Tibial nerve (tissue), 4 donors: ENCODE measurements around the gene ASMTL. TPM values are rescaled to one million over a fixed set of nuclear protein-coding genes. Genes with fewer than 3 reads are reported as not detected.
A peak's percentile ranks its signal among the peaks of the same experiment; 100 is the strongest.
"Not testable (repeated sequence)": the region's sequence is repeated elsewhere in the genome, so short reads cannot be mapped to it uniquely, and the experiment has no call there.

Experiments used
- DNase-seq, 2 donors: peaks; one replicate each; pipeline ENCODE4 v3.0.0-alpha.2; 2019; ENCODE audit warnings: low spot score in 2 of 2
- H3K27ac ChIP-seq, 4 donors: fragments of 200-600 bp; sonication (generic) in 3 of 4; one replicate each; pipeline ENCODE4 v1.5.1; 2017 to 2019; ENCODE audit warnings: mild to moderate bottlenecking in 1 of 4
- H3K27me3 ChIP-seq, 2 donors: fragments of 200-600 bp; sonication (generic) in 1 of 2; one replicate each; pipeline versions ENCODE4 v1.5.1 to v1.6.0; 2017 to 2019
- H3K36me3 ChIP-seq, 3 donors: fragments of 200-600 bp; sonication (generic); one replicate each; pipeline ENCODE4 v1.5.1; 2018 to 2019
- H3K4me1 ChIP-seq, 4 donors: fragments of 200-600 bp; sonication (generic) in 3 of 4; one replicate each; pipeline ENCODE4 v1.5.1; 2017 to 2019
- H3K4me3 ChIP-seq, 4 donors: fragments of 200-600 bp; sonication (generic) in 3 of 4; one replicate each; pipeline ENCODE4 v1.5.1; 2017 to 2019; ENCODE audit warnings: mild to moderate bottlenecking in 1 of 4, moderate library complexity in 1 of 4
- H3K9me3 ChIP-seq, 4 donors: fragments of 200-600 bp; sonication (generic) in 3 of 4; one replicate each; pipeline ENCODE4 v1.5.1; 2017 to 2019
- EP300 ChIP-seq, 2 donors: sonication (generic); formaldehyde crosslinking; IDR thresholded peaks; one replicate each; pipeline ENCODE4 v1.6.1; 2017; ENCODE audit warnings: antibody characterized with exemption in 2 of 2, mild to moderate bottlenecking in 1 of 2
- POLR2A ChIP-seq, 2 donors: fragments of 450-650 bp; IDR thresholded peaks; one replicate each; pipeline ENCODE4 v1.6.1; 2017; ENCODE audit warnings: antibody characterized with exemption in 2 of 2, mild to moderate bottlenecking in 2 of 2, moderate library complexity in 2 of 2
- WGBS, 2 donors: methylation state at CpG; one replicate each; pipeline ENCODE4 v1.1.5; 2018; 5-methylcytosine and 5-hydroxymethylcytosine counted together
- total RNA-seq, 4 donors: library from RNA; depleted of rRNA; stranded (reverse); fragments of >200 nt; gene quantifications; one replicate each; pipeline ENCODE4 v1.1.0, GENCODE V29; 2016
- TF ChIP-seq, protein P1 (sequence below), 5 experiments: fragments of 200-600 bp in 3 of 5; fragments of 450-650 bp in 2 of 5; sonication (generic) in 3 of 5; IDR thresholded peaks; one replicate each; pipeline ENCODE4 v1.5.1; 2016 to 2019; ENCODE audit warnings: antibody characterized with exemption in 5 of 5, mild to moderate bottlenecking in 3 of 5, moderate library complexity in 2 of 5

The ASMTL gene
- total RNA-seq, 4 donors from 2014 or later = 25.1 to 47.2 (median 43.3) TPM

DNA sequence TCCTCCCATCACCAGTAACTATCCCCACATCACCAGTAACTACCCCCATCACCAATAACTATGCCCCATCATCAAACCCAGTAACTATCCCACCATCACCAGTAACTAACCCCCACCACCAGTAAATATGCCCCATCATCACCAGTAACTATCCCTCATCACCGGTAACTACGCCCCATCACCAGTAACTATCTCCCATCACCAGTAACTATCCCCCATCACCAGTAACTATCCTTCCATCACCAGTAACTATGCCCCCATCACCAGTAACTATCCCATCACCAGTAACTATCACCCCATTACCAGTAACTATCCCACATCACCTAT lies 2.9 kb downstream of the ASMTL start:
- no peak for TF ChIP-seq EP300 (IDR thresholded peaks at IDR 0.05)
- no peak for TF ChIP-seq POLR2A (IDR thresholded peaks at IDR 0.05)
- TF ChIP-seq, protein P1, sequence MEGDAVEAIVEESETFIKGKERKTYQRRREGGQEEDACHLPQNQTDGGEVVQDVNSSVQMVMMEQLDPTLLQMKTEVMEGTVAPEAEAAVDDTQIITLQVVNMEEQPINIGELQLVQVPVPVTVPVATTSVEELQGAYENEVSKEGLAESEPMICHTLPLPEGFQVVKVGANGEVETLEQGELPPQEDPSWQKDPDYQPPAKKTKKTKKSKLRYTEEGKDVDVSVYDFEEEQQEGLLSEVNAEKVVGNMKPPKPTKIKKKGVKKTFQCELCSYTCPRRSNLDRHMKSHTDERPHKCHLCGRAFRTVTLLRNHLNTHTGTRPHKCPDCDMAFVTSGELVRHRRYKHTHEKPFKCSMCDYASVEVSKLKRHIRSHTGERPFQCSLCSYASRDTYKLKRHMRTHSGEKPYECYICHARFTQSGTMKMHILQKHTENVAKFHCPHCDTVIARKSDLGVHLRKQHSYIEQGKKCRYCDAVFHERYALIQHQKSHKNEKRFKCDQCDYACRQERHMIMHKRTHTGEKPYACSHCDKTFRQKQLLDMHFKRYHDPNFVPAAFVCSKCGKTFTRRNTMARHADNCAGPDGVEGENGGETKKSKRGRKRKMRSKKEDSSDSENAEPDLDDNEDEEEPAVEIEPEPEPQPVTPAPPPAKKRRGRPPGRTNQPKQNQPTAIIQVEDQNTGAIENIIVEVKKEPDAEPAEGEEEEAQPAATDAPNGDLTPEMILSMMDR (IDR thresholded peaks at IDR 0.05) = no peak
- peaks cover 0 to 30% (median 16%) of the 10 kb centered on the region in 4 donors for H3K4me1 ChIP-seq
- WGBS, 2 donors = 94 to 98% methylated on average over 2 of the region's 2 CpGs
- H3K36me3 ChIP-seq = peaks cover 0 to 24% (median 0%) of the 10 kb centered on the region in 3 donors
- no peak overlapping the region for H3K27ac ChIP-seq
- no peaks in the 10 kb centered on the region for H3K27me3 ChIP-seq
- no peaks in the 10 kb centered on the region for H3K9me3 ChIP-seq
- no peak for DNase-seq
- no peak overlapping the region for H3K4me3 ChIP-seq

- Histone ChIP-seq H3K9me3 (no peaks in the 10 kb centered on the region), H3K27me3 (no peaks in the 10 kb centered on the region), H3K4me1 (peaks cover 0 to 26% (median 14%) of the 10 kb centered on the region in 4 donors), H3K27ac (no peak overlapping the region), H3K4me3 (no peak overlapping the region), H3K36me3 (peaks cover 0 to 29% (median 0%) of the 10 kb centered on the region in 3 donors)
- WGBS, 2 donors = 90 to 91% methylated on average over 9 of the region's 9 CpGs
- TF ChIP-seq POLR2A (IDR thresholded peaks at IDR 0.05) = no peak
- TF ChIP-seq, protein P1 (IDR thresholded peaks at IDR 0.05) = no peak
- no peak for TF ChIP-seq EP300 (IDR thresholded peaks at IDR 0.05)
- peak in 1 of 2 donors; percentile 3 for DNase-seq
Observed at GRCh38 chrX:1449036-1449822, 3.5 kb downstream of the ASMTL start.

- not testable (repeated sequence) for H3K9me3 ChIP-seq, H3K27me3 ChIP-seq, H3K27ac ChIP-seq, H3K4me3 ChIP-seq
- Histone ChIP-seq H3K36me3 (peaks cover 0 to 29% (median 0%) of the 10 kb centered on the region in 3 donors), H3K4me1 (peaks cover 0 to 22% (median 13%) of the 10 kb centered on the region in 4 donors)
- 97 to 100% methylated on average over 5 of the region's 5 CpGs for WGBS, 2 donors
- peak in 1 of 2 donors; percentile 1 for DNase-seq
Observed at GRCh38 chrX:1448573-1449001, 4.1 kb downstream of the ASMTL start.

GRCh38 chrX:1447969-1448572 lies 4.6 kb downstream of the ASMTL start:
- not testable (repeated sequence) for H3K27ac ChIP-seq, H3K27me3 ChIP-seq, H3K9me3 ChIP-seq, H3K4me3 ChIP-seq
- H3K4me1 ChIP-seq = peaks cover 0 to 22% (median 13%) of the 10 kb centered on the region in 4 donors
- WGBS, 2 donors = 92% methylated on average over 8 of the region's 8 CpGs
- H3K36me3 ChIP-seq = peaks cover 0 to 29% (median 0%) of the 10 kb centered on the region in 3 donors
- DNase-seq = peak in 1 of 2 donors; percentile 3

- not testable (repeated sequence) for H3K27me3 ChIP-seq, H3K9me3 ChIP-seq, H3K27ac ChIP-seq, H3K4me3 ChIP-seq
- H3K4me1 ChIP-seq = peaks cover 0 to 22% (median 13%) of the 10 kb centered on the region in 4 donors
- WGBS, 2 donors = 90 to 92% methylated on average over 13 of the region's 13 CpGs
- H3K36me3 ChIP-seq = peaks cover 0 to 34% (median 0%) of the 10 kb centered on the region in 3 donors
- peak; percentile 1 to 4 for DNase-seq
Observed at GRCh38 chrX:1446984-1447968, 5.4 kb downstream of the ASMTL start.

GRCh38 chrX:1444561-1445500 lies 7.9 kb downstream of the ASMTL start:
- no peaks in the 10 kb centered on the region for H3K27me3 ChIP-seq
- no peak for DNase-seq
- H3K4me3 ChIP-seq = no peak overlapping the region
- H3K4me1 ChIP-seq = no peaks in the 10 kb centered on the region
- 96 to 97% methylated on average over 19 of the region's 19 CpGs for WGBS, 2 donors
- H3K36me3 ChIP-seq = peaks cover 0 to 57% (median 0%) of the 10 kb centered on the region in 3 donors
- peaks cover 0 to 4% (median 0%) of the 10 kb centered on the region in 4 donors for H3K9me3 ChIP-seq
- TF ChIP-seq EP300 (IDR thresholded peaks at IDR 0.05) (no peak), POLR2A (IDR thresholded peaks at IDR 0.05) (no peak)
- TF ChIP-seq, protein P1 (IDR thresholded peaks at IDR 0.05) = no peak
- H3K27ac ChIP-seq = no peak overlapping the region
